A673 (cell line): Measurements from ENCODE around the gene WNT3. TPM values are rescaled to one million over a fixed set of nuclear protein-coding genes. Genes with fewer than 3 reads are reported as not detected.

Experiments used
- BruUV-seq: library from RNA; stranded (reverse); fragments of 400-500 nt; replicated peaks from 2 replicates; lab custom pipeline; 2021; lab: Mats Ljungman, UMichigan
- CTCF ChIA-PET: fragments of 300-600 bp; sonication (Branson Sonifier 250); formaldehyde crosslinking; loops from one replicate; lab custom pipeline; 2022; ENCODE audit warnings: antibody characterized with exemption; lab: Charles Lee
- POLR2A ChIA-PET: fragments of 300-600 bp; sonication (Branson Sonifier 250); formaldehyde crosslinking; loops from one replicate; lab custom pipeline; 2022; ENCODE audit warnings: antibody characterized with exemption; ENCODE audit not compliant: low non-redundant PET; lab: Charles Lee
- DNase-seq: peaks from one replicate; pipeline ENCODE4 v3.0.0-alpha.2; 2015; ENCODE audit warnings: low spot score
- H3K27ac ChIP-seq: fragments of 200-600 bp; sonication (generic); 2 replicates; pipeline ENCODE4 v1.5.1; 2016; ENCODE audit warnings: mixed run types, low read depth, mild to moderate bottlenecking, mixed read lengths, antibody characterized with exemption, low read length; ENCODE audit not compliant: poor library complexity, severe bottlenecking
- H3K27me3 ChIP-seq: fragments of 200-600 bp; sonication (generic); replicated peaks from 2 replicates; pipeline ENCODE4 v1.6.1; 2017; ENCODE audit warnings: mixed run types, low read depth, mild to moderate bottlenecking, mixed read lengths, antibody characterized with exemption, low read length; ENCODE audit not compliant: insufficient read depth, poor library complexity
- H3K36me3 ChIP-seq: fragments of 200-600 bp; sonication (generic); 2 replicates; pipeline ENCODE4 v1.6.1; 2016; ENCODE audit warnings: mixed run types, mild to moderate bottlenecking, mixed read lengths, antibody characterized with exemption, low read length; ENCODE audit not compliant: insufficient read depth, poor library complexity, severe bottlenecking
- H3K4me1 ChIP-seq: fragments of 200-600 bp; sonication (generic); 2 replicates; pipeline ENCODE4 v1.6.1; 2017; ENCODE audit warnings: mixed run types, mild to moderate bottlenecking, mixed read lengths, antibody characterized with exemption, low read length; ENCODE audit not compliant: insufficient read depth, poor library complexity, severe bottlenecking
- H3K4me3 ChIP-seq: fragments of 200-600 bp; sonication (generic); 2 replicates; pipeline ENCODE4 v1.5.1; 2016; ENCODE audit warnings: low read depth, mixed run types, mild to moderate bottlenecking, mixed read lengths, low read length; ENCODE audit not compliant: poor library complexity, severe bottlenecking
- H3K9me3 ChIP-seq: fragments of 200-600 bp; sonication (generic); 2 replicates; pipeline ENCODE4 v1.6.1; 2016; ENCODE audit warnings: mixed run types, low read depth, mild to moderate bottlenecking, mixed read lengths, antibody characterized with exemption, low read length; ENCODE audit not compliant: poor library complexity, severe bottlenecking
- CTCF ChIP-seq: fragments of 300-800, 200-600 bp; sonication (generic); conservative IDR thresholded peaks from 2 replicates; pipeline ENCODE4 v1.5.1; 2017; ENCODE audit warnings: low read depth, mild to moderate bottlenecking, antibody characterized with exemption, low read length, moderate library complexity, mixed read lengths
- EZH2 ChIP-seq: fragments of 200-600 bp; sonication (generic); IDR thresholded peaks from 2 replicates; pipeline ENCODE4 v1.6.1; 2017; ENCODE audit warnings: borderline replicate concordance, low read depth, mild to moderate bottlenecking, mixed read lengths, antibody characterized with exemption, low read length; ENCODE audit not compliant: poor library complexity, severe bottlenecking
- intact Hi-C: fragments of 100-400 bp; cut with micrococcal nuclease; formaldehyde crosslinking; loops from one replicate; pipeline ENCODE4 v1.10.0; 2022; ENCODE audit not compliant: unreplicated experiment
- total RNA-seq: library from RNA; stranded (reverse); gene quantifications from 2 replicates; pipeline ENCODE4 v1.2.3, GENCODE V29; 2021

Gene WNT3
- total RNA-seq, 1 experiment from 2014 or later = 1.3 TPM

GRCh38 chr17:46736100-46736499 lies 82.4 kb downstream of the WNT3 start:
- DNase-seq = no peak
- intact Hi-C loops = no loop called here
- Histone ChIP-seq H3K36me3 (no peaks in the 10 kb centered on the region), H3K9me3 (no peaks in the 10 kb centered on the region), H3K4me3 (no peak overlapping the region), H3K4me1 (peaks cover 24% of the 10 kb centered on the region), H3K27me3 (no peaks in the 10 kb centered on the region), H3K27ac (no peak overlapping the region)
- BruUV-seq = no TSS peak
- ChIA-PET POLR2A (no interaction called here), CTCF (no interaction called here)
- TF ChIP-seq EZH2 (no peak), CTCF (no peak)

GRCh38 chr17:46733837-46734475 lies 84.5 kb downstream of the WNT3 start:
- no peak for DNase-seq
- Histone ChIP-seq H3K27ac (no peak overlapping the region), H3K9me3 (no peaks in the 10 kb centered on the region), H3K27me3 (no peaks in the 10 kb centered on the region), H3K4me1 (peaks cover 24% of the 10 kb centered on the region), H3K4me3 (no peak overlapping the region), H3K36me3 (no peaks in the 10 kb centered on the region)
- ChIA-PET POLR2A (no interaction called here), CTCF (no interaction called here)
- intact Hi-C loops = no loop called here
- TF ChIP-seq CTCF = no peak
- no peak for TF ChIP-seq EZH2
- no TSS peak for BruUV-seq

GRCh38 chr17:46732754-46733398 lies 85.6 kb downstream of the WNT3 start:
- peak; percentile 77 for DNase-seq
- Histone ChIP-seq H3K9me3 (no peaks in the 10 kb centered on the region), H3K27me3 (no peaks in the 10 kb centered on the region), H3K27ac (peak overlapping the region; percentile 67), H3K4me1 (peaks cover 24% of the 10 kb centered on the region), H3K36me3 (no peaks in the 10 kb centered on the region), H3K4me3 (no peak overlapping the region)
- intact Hi-C loops = no loop called here
- ChIA-PET CTCF (no interaction called here), POLR2A (no interaction called here)
- BruUV-seq = no TSS peak
- no peak for TF ChIP-seq CTCF
